ENCODE results near the gene FASTK. TPM values are rescaled to one million over a fixed set of nuclear protein-coding genes. Genes with fewer than 3 reads are reported as not detected.

FASTK gene
- total RNA-seq, 1 donor from 2014 or later: 89.8 TPM

GRCh38 chr7:151086802-151087244 is 6.2 kb upstream of the FASTK start:
- H3K4me3 ChIP-seq (ENCODE audit: low read depth, low read length): peak overlapping the region; percentile 91
- DNase-seq (ENCODE audit: low read depth): no peak
- no peak for TF ChIP-seq CTCF (conservative IDR thresholded peaks at IDR 0.05; ENCODE audit: low read depth, low read length)

GRCh38 chr7:151085691-151086620 is 5.3 kb upstream of the FASTK start, which contains the start of gene AGAP3:
TSS of gene AGAP3 (plus strand) at chr7:151086475. CDS start at chr7:151086742, 267 bp downstream.
- peak within 1 kb of the TSS; percentile 91 for H3K4me3 ChIP-seq (ENCODE audit: low read depth, low read length)
- no peak for DNase-seq (ENCODE audit: low read depth)
- no peak for TF ChIP-seq CTCF (conservative IDR thresholded peaks at IDR 0.05; ENCODE audit: low read depth, low read length)

GRCh38 chr7:151085329-151085690 is 4.7 kb upstream of the FASTK start:
- no peak for TF ChIP-seq CTCF (conservative IDR thresholded peaks at IDR 0.05; ENCODE audit: low read depth, low read length)
- peak overlapping the region; percentile 61 for H3K4me3 ChIP-seq (ENCODE audit: low read depth, low read length)
- no peak for DNase-seq (ENCODE audit: low read depth)

- peak overlapping the region; percentile 95 for H3K4me3 ChIP-seq (ENCODE audit: low read depth, low read length)
- TF ChIP-seq CTCF (conservative IDR thresholded peaks at IDR 0.05; ENCODE audit: low read depth, low read length): no peak
- no peak for DNase-seq (ENCODE audit: low read depth)
Observed at GRCh38 chr7:151083824-151084160, 3.2 kb upstream of the FASTK start.

GRCh38 chr7:151083071-151083823 is 2.6 kb upstream of the FASTK start, which contains the start of gene TMUB1:
TSS of gene TMUB1 (minus strand) at chr7:151083493. CDS start at chr7:151082563, 930 bp downstream.
- H3K4me3 ChIP-seq (ENCODE audit: low read depth, low read length): peak within 1 kb of the TSS; percentile 95
- DNase-seq (ENCODE audit: low read depth): no peak
- no peak for TF ChIP-seq CTCF (conservative IDR thresholded peaks at IDR 0.05; ENCODE audit: low read depth, low read length)

- TF ChIP-seq CTCF (conservative IDR thresholded peaks at IDR 0.05; ENCODE audit: low read depth, low read length): no peak
- DNase-seq (ENCODE audit: low read depth): no peak
- peak overlapping the region; percentile 95 for H3K4me3 ChIP-seq (ENCODE audit: low read depth, low read length)
Observed at GRCh38 chr7:151082141-151083070, 1.8 kb upstream of the FASTK start.
